Osteoblast (primary cell): ENCODE results near the gene NAIP. TPM values are rescaled to one million over a fixed set of nuclear protein-coding genes. Genes with fewer than 3 reads are reported as not detected.
"Not testable (repeated sequence)": the region's sequence is repeated elsewhere in the genome, so short reads cannot be mapped to it uniquely, and the experiment has no call there.

ENCODE experiments used
- DNase-seq: peaks from one replicate; pipeline ENCODE4 v3.0.0; 2011; ENCODE audit warnings: low spot score, mixed read lengths; ENCODE audit not compliant: insufficient read length; ENCODE audit errors: missing footprints
- H2AFZ ChIP-seq: 2 replicates; pipeline ENCODE4 v1.6.0; 2011; ENCODE audit warnings: mild to moderate bottlenecking, low read length
- H3K27ac ChIP-seq: 2 replicates; pipeline ENCODE4 v1.5.1; 2011; ENCODE audit warnings: mild to moderate bottlenecking, low read depth, low read length, moderate library complexity
- H3K27me3 ChIP-seq: 2 replicates; pipeline ENCODE4 v1.6.0; 2012; ENCODE audit warnings: mild to moderate bottlenecking, control low read depth, inconsistent platforms, low read length, moderate library complexity; ENCODE audit not compliant: insufficient read depth
- H3K36me3 ChIP-seq: 2 replicates; pipeline ENCODE4 v1.5.1; 2011; ENCODE audit warnings: mild to moderate bottlenecking, low read length, control low read depth, moderate library complexity; ENCODE audit not compliant: insufficient read depth
- H3K4me1 ChIP-seq: 2 replicates; pipeline ENCODE4 v1.5.1; 2011; ENCODE audit warnings: mild to moderate bottlenecking, low read length, control low read depth, moderate library complexity; ENCODE audit not compliant: insufficient read depth
- H3K4me2 ChIP-seq: 2 replicates; pipeline ENCODE4 v1.6.0; 2011; ENCODE audit warnings: mild to moderate bottlenecking, low read length; ENCODE audit not compliant: insufficient read depth
- H3K4me3 ChIP-seq: fragments of 200-600 bp; sonication (generic); 3 replicates; pipeline ENCODE4 v1.5.1; 2012; ENCODE audit warnings: mild to moderate bottlenecking, low read length, inconsistent platforms; ENCODE audit not compliant: insufficient read depth
- H3K79me2 ChIP-seq: 2 replicates; pipeline ENCODE4 v1.6.0; 2012; ENCODE audit warnings: mild to moderate bottlenecking, low read length, control low read depth, inconsistent platforms; ENCODE audit not compliant: insufficient read depth
- H3K9me3 ChIP-seq: 2 replicates; pipeline ENCODE4 v1.5.1; 2011; ENCODE audit warnings: low read depth, low read length, control low read depth
- H4K20me1 ChIP-seq: 2 replicates; pipeline ENCODE4 v1.6.0; 2012; ENCODE audit warnings: mild to moderate bottlenecking, low read length, control low read depth; ENCODE audit not compliant: insufficient read depth
- total RNA-seq: library from RNA; depleted of rRNA; stranded (reverse); fragments of >200 nt; gene quantifications from 2 replicates; pipeline ENCODE4 v1.2.3, GENCODE V29; 2012

NAIP gene
- total RNA-seq, 1 donor, result 7.2 TPM

DNA sequence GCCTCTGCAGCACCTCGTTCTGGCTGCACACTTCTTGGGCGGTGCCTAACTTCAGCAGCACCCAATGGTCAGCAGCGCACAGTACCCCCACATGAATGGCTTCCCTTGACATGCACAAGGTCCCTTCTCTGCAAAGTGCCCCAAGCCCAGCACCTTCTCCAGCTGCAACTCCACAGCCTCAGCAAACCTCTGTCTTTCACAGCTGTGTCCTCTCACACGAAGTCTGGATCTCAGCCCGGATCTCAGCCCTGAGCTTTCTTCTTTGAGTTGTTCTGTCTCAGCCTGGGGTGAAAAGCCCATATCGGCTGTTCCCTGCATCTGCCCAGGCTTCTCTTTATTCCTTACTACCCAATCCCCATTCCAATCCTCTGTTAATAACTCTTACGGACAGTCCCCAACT, 57.9 kb downstream of the NAIP start:
- DNase-seq, H3K27ac ChIP-seq: not testable (repeated sequence)

DNA sequence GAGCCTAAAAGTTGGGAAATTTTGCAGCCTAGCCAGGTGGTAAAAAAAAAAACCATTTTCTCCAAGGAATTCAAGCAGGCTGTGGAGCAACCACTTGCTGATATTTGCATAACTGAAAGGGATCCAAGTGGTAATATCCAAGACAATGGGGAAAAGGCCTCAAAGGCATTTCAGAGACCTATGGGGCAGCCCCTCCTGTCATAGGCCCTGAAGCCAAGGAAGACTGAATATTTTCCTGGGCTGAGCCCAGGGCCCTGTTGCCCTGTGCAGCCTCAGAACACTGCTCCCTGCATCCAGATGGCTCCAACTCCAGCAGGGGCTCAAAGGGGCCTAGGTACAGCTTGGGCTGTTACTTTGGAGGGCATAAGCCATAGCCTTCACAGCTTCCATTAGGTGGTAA, 60.6 kb downstream of the NAIP start:
- not testable (repeated sequence) for H3K4me2 ChIP-seq, H3K4me3 ChIP-seq, H3K9me3 ChIP-seq, DNase-seq, H3K36me3 ChIP-seq, H3K27me3 ChIP-seq, H3K4me1 ChIP-seq, H3K27ac ChIP-seq, H3K79me2 ChIP-seq, H4K20me1 ChIP-seq, H2AFZ ChIP-seq

More for the DNA sequence above, 57.9 kb downstream of the NAIP start:
- not testable (repeated sequence) for H3K4me2 ChIP-seq, H3K4me1 ChIP-seq, H4K20me1 ChIP-seq, H3K9me3 ChIP-seq, H2AFZ ChIP-seq, H3K27me3 ChIP-seq, H3K79me2 ChIP-seq, H3K36me3 ChIP-seq, H3K4me3 ChIP-seq

DNA sequence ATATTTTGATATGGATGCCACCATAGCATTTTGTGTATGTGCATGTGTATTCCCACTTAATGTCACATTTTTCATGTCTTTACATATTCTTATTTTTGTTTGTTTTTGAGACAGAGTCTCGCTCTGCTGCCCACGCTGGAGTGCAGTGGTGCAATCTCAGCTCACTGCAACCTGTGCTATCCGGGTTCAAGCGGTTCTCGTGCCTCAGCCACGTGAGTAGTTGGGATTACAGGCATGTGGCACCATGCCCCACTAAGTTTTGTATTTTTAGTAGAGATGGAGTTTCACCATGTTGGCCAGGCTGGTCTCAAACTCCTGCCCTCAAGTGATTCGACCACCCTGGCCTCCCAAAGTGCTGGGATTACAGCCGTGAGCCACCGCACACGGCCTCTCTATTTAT, 72.1 kb downstream of the NAIP start:
- not testable (repeated sequence) for H3K27ac ChIP-seq, H3K27me3 ChIP-seq, H4K20me1 ChIP-seq, H3K9me3 ChIP-seq, H3K79me2 ChIP-seq, H3K4me1 ChIP-seq, H2AFZ ChIP-seq, H3K4me3 ChIP-seq, H3K4me2 ChIP-seq, H3K36me3 ChIP-seq, DNase-seq

DNA sequence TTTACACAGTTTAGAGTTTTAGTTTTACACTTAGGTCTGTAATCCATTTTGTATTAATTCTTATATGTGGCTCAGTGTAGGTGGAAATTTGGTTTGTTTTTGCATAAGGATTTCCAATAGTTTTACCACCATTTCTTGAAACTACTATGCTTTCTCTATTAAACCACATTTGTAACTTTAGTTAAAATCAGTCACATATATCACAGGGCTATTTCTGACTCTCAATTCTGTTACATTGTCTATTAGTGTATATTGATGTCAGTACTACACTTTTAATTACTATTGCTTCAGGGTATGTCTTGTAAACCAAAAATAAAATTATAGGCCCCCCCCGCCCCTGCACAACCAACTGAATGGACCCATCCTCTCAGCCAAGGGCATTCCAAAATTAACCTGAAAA, 92.6 kb downstream of the NAIP start:
- not testable (repeated sequence) for H3K79me2 ChIP-seq, DNase-seq, H3K27me3 ChIP-seq, H3K4me3 ChIP-seq, H3K4me2 ChIP-seq, H3K36me3 ChIP-seq, H2AFZ ChIP-seq, H3K9me3 ChIP-seq, H3K27ac ChIP-seq, H4K20me1 ChIP-seq, H3K4me1 ChIP-seq

DNA sequence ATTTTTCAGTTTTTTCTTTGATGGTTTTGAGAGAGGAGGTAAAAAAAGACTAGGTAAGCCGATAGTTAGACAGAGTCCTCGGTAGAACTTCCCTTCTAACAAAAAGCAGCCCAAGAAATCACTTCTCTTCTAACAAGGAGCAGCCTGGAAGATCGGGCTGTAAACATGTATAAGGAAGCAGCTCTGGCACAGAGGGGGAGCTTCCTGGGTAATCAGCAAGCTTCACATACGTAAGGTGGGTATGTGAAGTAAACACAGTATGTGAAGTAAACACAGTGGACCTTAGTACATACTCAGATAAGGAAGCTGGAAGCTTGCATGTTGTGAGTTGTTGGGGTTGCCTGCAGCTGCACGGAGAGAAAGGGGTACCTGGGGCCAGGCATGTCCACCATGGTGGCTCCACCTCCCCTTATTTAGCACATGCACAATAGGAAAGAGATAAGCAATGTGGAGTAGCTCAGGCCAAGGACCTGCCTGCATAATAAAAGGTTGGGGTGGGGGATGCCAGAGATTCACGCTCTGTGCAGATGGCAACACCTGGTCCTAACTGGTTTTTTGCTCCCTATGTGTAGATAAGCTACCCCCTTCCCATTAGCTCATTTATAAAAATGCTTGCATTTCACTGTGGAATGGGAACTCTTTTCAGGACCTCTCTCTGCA, 93.3 kb downstream of the NAIP start:
- H3K36me3 ChIP-seq, H2AFZ ChIP-seq, DNase-seq, H4K20me1 ChIP-seq, H3K27ac ChIP-seq, H3K9me3 ChIP-seq, H3K4me3 ChIP-seq, H3K27me3 ChIP-seq, H3K4me1 ChIP-seq, H3K4me2 ChIP-seq, H3K79me2 ChIP-seq: not testable (repeated sequence)

DNA sequence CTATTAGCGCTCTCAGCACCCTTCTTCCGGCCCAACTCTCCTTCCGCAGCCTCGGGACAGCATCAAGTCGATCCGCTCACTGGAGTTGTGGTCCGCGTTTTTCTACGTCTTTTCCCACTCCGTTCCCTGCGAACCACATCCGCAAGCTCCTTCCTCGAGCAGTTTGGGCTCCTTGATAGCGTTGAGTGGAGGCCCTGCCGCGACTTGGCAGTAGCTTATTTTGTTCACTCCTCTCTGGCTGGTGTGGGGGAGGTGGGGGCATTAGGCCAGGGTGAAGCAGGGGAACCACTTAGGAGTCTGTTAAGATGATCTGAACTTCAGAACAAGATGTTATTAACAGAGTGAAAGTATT, 100.0 kb downstream of the NAIP start:
- not testable (repeated sequence) for H3K4me2 ChIP-seq, H3K4me3 ChIP-seq, H3K27ac ChIP-seq, H3K36me3 ChIP-seq, H3K9me3 ChIP-seq, H4K20me1 ChIP-seq, H3K79me2 ChIP-seq, H2AFZ ChIP-seq, H3K27me3 ChIP-seq, DNase-seq, H3K4me1 ChIP-seq

Other genes starting within 250 kb of the NAIP start
- gene SERF1A, start 124.7 kb downstream of the NAIP start, total RNA-seq, result 8.3 and 14.1 TPM in 2 replicates
- 23.0 and 29.7 TPM in 2 replicates for gene SMN1, start 100.3 kb downstream of the NAIP start, total RNA-seq
- 43.0 and 47.8 TPM in 2 replicates for gene GTF2H2, start 42.3 kb upstream of the NAIP start, total RNA-seq